ENCODE results near the gene GTF2H3.
A peak's percentile ranks its signal among the peaks of the same experiment; 100 is the strongest.
"Not testable (repeated sequence)": the region's sequence is repeated elsewhere in the genome, so short reads cannot be mapped to it uniquely, and the experiment has no call there.

Gene GTF2H3

GRCh38 chr12:123633379-123634141 is at the start of gene GTF2H3, which contains the start of gene EIF2B1:
GTF2H3 (plus strand) TSS chr12:123633829; CDS start chr12:123633860, 31 bp downstream.
EIF2B1 (minus strand) TSS chr12:123633686; CDS start chr12:123633557, 129 bp downstream.
- DNase-seq (ENCODE audit: low read depth in 2 of 2) = peak; percentile 93 to 96

GRCh38 chr12:123591702-123592481 is 41.7 kb upstream of the GTF2H3 start:
- DNase-seq (ENCODE audit: low read depth in 2 of 2) = no peak

DNA sequence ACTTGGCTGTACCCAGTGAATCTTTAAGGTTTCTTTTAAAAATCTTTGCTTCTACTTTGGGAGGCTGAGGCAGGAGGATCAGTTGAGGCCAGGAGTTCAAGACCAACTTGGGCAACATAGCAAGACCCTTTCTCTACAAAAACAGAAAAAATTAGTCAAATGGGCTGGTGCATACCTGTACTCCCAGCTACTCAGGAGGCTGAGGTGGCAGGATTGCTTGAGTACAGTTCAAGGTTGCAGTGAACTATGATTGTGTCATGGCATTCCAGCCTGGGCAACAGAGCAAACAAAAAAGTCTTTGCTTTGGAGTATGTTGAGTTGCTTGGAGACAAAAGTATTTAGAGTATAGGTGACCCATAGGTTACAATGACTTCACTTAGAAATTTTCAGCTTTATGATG is 37.9 kb upstream of the GTF2H3 start:
- no peak for DNase-seq (ENCODE audit: low read depth in 2 of 2)

DNA sequence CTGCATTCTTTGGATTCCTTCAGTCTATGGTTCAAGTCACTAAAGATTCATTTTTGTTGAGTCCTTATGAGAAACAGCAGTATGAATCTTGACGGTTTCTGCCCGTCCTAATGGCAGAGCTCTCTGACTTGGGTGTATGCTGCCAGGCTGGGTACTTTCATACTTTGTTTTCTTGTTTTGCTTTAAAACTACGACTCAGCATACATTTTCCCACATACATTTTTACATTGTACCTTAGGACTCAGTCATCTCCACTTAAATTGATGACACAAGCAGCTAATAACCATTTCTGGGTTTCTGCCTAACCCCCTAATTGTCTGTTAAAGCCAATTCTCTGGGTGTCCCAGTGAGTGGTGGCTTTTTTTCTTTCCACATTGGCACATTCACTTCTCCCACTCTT is 36.5 kb upstream of the GTF2H3 start:
- DNase-seq (ENCODE audit: low read depth in 2 of 2) = no peak

DNA sequence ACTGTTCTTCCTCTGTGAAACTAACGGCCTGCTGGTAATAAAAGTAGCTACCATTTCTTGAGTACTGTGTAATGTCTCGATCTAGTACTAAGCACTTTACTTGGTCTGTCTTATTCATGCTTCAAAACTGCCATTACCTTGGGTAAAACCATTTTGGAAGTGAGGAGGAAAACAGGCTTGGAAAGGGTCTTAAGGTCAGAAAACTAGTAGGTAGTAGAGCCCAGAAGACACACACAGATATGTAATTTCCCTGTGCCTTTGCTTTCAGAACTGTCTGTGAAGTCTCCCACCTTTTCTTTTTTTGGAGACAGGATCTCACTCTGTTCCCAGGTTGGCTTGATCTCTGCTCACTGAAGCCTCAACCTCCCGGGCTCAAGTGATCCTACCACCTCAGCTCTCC is 35.1 kb upstream of the GTF2H3 start:
- DNase-seq (ENCODE audit: low read depth in 2 of 2) = no peak

DNA sequence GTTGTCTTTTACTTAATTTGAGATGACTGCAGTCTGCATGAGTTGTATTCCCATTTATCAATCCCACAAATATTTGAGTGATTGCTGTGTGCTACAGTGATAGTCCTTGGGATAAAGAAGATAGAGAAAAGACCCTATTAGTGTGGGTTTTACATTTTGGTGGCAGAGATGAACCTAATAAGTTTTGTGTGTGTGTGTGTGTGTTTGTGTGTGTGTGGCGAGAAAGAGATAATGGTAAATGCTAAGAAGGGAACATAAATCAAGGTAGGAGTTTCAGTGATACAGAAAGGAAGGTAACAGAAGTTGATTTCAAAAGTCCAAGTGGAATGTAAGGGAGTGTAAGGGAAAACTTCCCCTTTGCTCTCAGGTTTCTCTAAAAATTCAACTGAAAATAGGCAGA is 34.3 kb upstream of the GTF2H3 start:
- DNase-seq (ENCODE audit: low read depth in 2 of 2) = no peak

- no peak for DNase-seq (ENCODE audit: low read depth in 2 of 2)
Measured at GRCh38 chr12:123599721-123600120, 33.9 kb upstream of the GTF2H3 start.

GRCh38 chr12:123601602-123602489 is 31.8 kb upstream of the GTF2H3 start, which contains the start of gene DDX55:
DDX55 (plus strand) TSS chr12:123602099; CDS start chr12:123602149, 50 bp downstream.
- peak; percentile 66 to 72 for DNase-seq (ENCODE audit: low read depth in 2 of 2)

DNA sequence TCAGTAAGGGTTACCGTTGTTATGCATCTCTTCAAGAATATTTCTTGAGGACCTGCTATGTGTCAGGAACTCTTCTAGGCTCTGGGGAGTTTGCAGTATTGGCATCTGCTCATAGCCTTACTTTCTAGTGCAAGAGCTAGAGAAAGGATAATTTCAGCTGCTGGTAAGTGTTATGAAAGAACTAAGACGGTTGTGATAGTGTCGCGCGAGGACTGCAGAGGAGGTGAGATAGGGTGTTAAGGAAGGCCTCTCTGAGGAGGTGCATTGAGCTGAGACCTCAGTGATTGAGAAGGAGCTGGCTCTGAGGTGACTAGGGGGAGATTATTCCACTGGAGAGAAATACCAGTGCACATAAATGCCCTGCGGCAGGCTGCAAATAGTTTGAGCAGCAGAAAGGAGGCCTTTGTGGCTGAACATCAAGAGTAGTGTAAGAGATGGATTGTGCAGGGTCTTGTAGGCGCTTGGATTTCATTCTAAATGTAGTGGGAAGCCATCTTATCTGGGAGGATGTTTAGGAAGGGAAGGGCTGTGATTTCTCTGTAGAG is 30.9 kb upstream of the GTF2H3 start:
- no peak for DNase-seq (ENCODE audit: low read depth in 2 of 2)

GRCh38 chr12:123603495-123603894 is 30.1 kb upstream of the GTF2H3 start:
- DNase-seq (ENCODE audit: low read depth in 2 of 2) = not testable (repeated sequence)

GRCh38 chr12:123607756-123608155 is 25.9 kb upstream of the GTF2H3 start:
- DNase-seq (ENCODE audit: low read depth in 2 of 2) = no peak

GRCh38 chr12:123608182-123608581 is 25.4 kb upstream of the GTF2H3 start:
- no peak for DNase-seq (ENCODE audit: low read depth in 2 of 2)

DNA sequence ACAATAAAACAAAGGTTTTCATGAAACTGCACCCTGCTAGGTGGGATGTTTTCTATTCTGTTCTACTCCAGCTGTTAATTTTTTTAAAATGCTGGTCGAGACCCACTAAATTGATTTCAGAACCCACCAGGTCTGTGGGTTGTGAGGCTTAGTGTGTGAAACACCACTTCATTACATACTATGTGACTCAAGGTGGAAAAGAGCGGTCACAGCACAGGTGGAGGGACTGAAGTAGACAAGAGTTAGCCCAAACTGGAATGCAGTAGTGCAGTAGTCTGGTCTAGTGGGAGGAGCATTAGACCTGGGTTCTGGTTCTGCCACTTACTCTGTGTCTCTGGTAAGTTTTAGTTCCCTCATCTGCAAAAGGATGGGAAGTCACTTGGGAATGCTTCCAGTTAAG is 19.5 kb upstream of the GTF2H3 start:
- DNase-seq (ENCODE audit: low read depth in 2 of 2) = no peak

DNA sequence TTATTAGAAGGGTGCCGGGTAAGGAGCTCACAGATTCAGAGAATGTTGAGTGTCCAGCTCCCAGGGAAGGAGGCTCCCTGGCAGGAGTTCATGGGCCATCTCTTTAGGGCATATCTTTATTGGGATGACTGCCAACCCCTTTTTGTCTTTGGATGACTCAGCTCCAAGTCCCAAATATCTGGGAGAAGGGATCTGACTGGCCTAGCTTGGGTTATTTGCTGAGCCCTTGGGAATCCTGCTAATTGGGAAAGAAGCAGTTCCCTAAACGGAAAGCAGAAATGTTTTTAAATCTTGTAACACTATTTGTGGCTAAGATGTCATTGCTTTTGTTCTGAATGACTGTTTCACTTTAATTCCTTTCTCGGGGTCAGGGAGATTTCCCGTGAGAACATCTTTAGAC is 19.1 kb upstream of the GTF2H3 start:
- DNase-seq (ENCODE audit: low read depth in 2 of 2) = no peak

DNA sequence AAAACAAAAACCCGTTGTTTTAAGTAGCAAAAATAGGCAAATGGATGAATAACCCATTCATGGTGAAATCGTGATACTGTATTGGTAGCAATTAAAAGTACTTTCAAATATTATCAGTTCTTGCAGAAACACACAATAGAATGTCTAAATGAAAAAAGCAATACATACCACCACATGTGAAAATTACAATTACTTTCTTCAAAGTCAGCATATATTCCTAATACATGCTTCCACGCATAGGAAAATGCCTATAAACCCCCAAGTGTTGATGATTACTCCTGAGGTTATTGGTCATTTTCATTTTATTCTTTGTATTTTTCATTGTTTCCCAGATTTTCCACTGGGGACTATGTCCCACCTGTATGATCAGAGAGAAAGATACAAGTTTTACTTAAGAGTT is 16.5 kb upstream of the GTF2H3 start:
- no peak for DNase-seq (ENCODE audit: low read depth in 2 of 2)

DNA sequence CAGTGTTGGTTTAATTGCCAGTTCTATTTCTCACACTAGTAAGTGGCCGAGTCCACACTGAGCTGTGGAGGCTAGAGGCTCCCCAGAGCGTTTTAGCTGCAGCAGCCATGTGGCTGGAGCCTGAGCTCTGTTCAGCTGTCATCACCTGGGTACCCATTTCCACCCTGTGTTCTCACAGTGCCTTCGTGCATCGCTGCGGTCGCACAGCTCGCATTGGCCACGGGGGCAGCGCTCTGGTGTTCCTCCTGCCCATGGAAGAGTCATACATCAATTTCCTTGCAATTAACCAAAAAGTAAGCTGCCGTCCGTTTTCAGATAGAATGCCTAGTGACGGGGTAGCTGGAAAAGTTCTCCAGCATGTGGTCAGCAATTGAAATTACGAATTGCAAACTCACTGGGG is 16.0 kb upstream of the GTF2H3 start:
- DNase-seq (ENCODE audit: low read depth in 2 of 2) = no peak

DNA sequence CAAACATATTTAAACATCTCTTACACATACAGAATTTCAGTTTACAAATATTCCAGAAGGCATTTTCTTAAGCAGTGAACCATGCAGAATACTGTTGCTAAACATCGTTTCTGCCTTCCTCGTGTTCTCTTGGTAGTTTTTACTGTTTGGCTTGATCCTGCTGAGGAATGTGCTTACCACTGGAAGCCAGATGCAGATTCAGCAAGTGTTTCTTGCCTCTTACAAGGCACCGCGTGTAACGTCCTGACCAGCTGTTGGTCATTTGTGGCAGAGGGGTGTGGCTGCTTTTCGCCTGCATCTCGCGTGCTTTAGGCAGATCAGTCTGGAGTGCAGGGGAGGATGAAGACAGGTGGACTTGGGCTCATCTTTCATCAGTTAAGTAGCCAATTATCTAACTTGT is 12.5 kb upstream of the GTF2H3 start:
- DNase-seq (ENCODE audit: low read depth in 2 of 2) = no peak

DNA sequence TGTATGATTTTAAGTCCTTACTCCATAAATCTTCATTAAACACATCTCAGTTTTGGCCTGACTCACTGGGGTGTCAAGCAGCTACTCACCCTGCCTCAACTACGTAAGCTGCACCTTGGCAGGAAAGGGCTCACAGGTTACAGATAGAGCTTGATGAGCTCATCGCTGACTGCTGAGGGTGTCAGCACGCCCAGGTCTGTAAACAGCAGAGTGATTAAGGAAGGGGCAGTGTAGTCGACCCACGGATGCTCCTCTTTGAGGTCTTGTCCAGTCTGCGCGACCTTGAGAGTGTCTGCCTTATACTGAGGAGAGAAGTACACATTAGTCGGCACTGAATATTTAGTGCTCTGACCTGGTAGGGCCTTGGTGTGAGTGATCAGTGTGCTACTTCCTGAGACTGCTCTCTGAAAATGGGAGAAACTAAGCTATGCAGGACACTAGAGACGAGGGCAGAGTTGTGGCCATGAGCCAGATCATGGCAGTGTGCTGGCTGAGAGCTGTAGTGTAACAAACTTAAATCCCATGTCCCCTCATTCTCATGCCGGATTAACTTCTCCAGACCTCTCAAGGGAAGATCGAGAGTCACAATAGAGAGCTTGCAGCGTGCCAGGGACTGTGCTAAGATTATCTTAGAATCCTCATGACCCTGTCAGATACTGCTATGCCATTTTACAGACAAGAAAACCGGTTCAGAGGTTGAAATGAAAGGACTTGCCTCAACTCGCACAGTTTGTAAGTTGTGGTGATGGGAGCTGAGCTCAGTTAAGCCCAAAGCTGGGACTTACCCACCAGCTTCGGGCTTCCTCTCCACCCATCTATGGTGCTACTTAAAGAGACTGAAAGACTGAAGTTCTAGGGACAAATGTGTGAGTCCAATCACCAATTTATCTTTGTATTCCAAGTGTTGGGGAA is 11.8 kb upstream of the GTF2H3 start:
- no peak for DNase-seq (ENCODE audit: low read depth in 2 of 2)

DNA sequence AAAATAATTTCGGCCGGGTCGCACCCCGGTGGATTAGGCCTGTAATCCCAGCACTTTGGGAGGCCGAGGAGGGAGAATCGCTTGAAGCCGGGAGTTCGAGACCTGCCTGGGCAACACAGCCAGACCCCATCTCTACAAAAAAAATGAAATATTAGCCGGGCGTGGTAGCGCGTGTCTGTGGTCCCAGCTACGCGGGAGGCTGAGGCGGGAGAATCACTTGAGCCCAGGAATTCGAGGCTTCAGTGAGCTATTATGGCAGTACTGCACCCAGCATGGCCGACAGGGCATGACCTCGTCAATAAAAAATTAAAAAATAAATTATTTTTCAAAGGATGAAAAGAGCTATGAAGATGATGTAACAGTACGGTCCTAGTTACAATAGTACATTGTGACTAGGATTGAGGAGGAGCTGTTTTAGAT is 523 bp downstream of the GTF2H3 start:
- no peak for DNase-seq (ENCODE audit: low read depth in 2 of 2)

DNA sequence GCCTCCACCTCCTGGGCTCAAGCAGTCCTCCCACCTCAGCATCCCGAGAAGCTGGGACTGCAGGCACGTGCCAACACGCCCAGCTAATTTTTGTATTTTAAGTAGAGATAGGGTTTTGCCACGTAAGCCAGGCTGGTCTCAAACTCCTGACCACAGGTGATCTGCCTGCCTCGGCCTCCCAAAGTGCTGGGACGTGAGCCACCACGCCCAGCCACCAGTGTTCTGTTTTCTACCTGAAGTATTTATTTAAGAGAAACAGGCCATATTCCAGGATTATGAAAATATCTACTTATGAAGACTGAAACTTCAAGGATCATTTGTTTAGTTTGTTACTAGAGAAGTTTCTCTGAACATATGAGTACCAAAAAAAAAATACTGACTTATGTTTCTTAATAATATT is 10.3 kb downstream of the GTF2H3 start:
- DNase-seq (ENCODE audit: low read depth in 2 of 2) = no peak

DNA sequence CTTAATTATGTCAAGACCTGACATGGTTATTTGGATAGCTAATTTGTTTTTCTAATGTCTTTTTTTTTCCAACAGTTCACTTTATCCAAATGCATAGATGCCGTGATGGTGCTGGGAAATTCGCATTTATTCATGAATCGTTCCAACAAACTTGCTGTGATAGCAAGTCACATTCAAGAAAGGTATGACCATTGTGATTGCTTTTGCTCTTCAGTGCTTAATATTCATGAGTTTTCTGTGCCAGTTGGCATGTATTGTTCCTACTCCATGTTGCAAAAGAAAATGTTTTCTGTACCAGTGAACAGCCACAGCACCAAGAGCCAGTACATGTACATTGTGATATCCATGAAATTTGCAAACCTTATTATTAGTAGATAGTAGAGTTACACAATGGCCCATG is 11.8 kb downstream of the GTF2H3 start:
- no peak for DNase-seq (ENCODE audit: low read depth in 2 of 2)

Measured in stimulated activated CD8-positive, alpha-beta memory T cell treated with anti-CD3 and anti-CD28 coated beads, Interleukin-7, amount 100 ng/mL, for 1 hour (primary cell).